ENCODE results near the gene PAX2.

Gene PAX2

GRCh38 chr10:100740476-100741377, 4.7 kb upstream of the PAX2 start:
- DNase-seq: no peak

- no peak for DNase-seq
These were observed 3.9 kb upstream of the PAX2 start for GRCh38 chr10:100741378-100742075.

GRCh38 chr10:100742076-100742771, 3.2 kb upstream of the PAX2 start:
- no peak for DNase-seq

GRCh38 chr10:100742936-100743335, 2.4 kb upstream of the PAX2 start:
- no peak for DNase-seq

- peak; percentile 16 to 36 for DNase-seq
These were observed 1.7 kb upstream of the PAX2 start for GRCh38 chr10:100743626-100744135.

- DNase-seq: no peak
These were observed 1.0 kb upstream of the PAX2 start for GRCh38 chr10:100744136-100744986.

- no peak for DNase-seq
These were observed 751 bp downstream of the PAX2 start for GRCh38 chr10:100745882-100746783.

GRCh38 chr10:100746784-100747455, 1.5 kb downstream of the PAX2 start:
- no peak for DNase-seq

- no peak for DNase-seq
These were observed 2.3 kb downstream of the PAX2 start for GRCh38 chr10:100747456-100748230.

GRCh38 chr10:100748231-100749058, 3.1 kb downstream of the PAX2 start:
- DNase-seq: no peak

GRCh38 chr10:100749059-100749308, 3.6 kb downstream of the PAX2 start:
- no peak for DNase-seq

- DNase-seq: no peak
These were observed 4.2 kb downstream of the PAX2 start for GRCh38 chr10:100749309-100750217.

GRCh38 chr10:100750291-100751210, 5.2 kb downstream of the PAX2 start:
- no peak for DNase-seq

- no peak for DNase-seq
These were observed 6.0 kb downstream of the PAX2 start for GRCh38 chr10:100751211-100751933.

- DNase-seq: no peak
These were observed 10.4 kb downstream of the PAX2 start for GRCh38 chr10:100755821-100756220.

GRCh38 chr10:100759331-100759730, 13.9 kb downstream of the PAX2 start:
- DNase-seq: no peak

Data from NCI-H2081 (cell line).